Uterus (tissue), 2 donors: ENCODE measurements around the gene TAS2R20.

ENCODE experiments used
- POLR2A ChIP-seq, 2 donors: fragments of 450-650 bp; IDR thresholded peaks; one replicate each; pipeline ENCODE4 v1.6.1; 2016; ENCODE audit warnings: antibody characterized with exemption in 2 of 2, mild to moderate bottlenecking in 1 of 2, moderate library complexity in 1 of 2
- TF ChIP-seq, protein P1 (sequence below), 4 experiments: fragments of 200-600 bp in 2 of 4; fragments of 450-650 bp in 2 of 4; sonication (generic) in 2 of 4; IDR thresholded peaks; one replicate each; pipeline ENCODE4 v1.5.1; 2016 to 2019; ENCODE audit warnings: antibody characterized with exemption in 4 of 4, mild to moderate bottlenecking in 2 of 4, moderate library complexity in 1 of 4

GRCh38 chr12:11040162-11040561 lies 42.1 kb upstream of the TAS2R20 start:
- TF ChIP-seq, protein P1, sequence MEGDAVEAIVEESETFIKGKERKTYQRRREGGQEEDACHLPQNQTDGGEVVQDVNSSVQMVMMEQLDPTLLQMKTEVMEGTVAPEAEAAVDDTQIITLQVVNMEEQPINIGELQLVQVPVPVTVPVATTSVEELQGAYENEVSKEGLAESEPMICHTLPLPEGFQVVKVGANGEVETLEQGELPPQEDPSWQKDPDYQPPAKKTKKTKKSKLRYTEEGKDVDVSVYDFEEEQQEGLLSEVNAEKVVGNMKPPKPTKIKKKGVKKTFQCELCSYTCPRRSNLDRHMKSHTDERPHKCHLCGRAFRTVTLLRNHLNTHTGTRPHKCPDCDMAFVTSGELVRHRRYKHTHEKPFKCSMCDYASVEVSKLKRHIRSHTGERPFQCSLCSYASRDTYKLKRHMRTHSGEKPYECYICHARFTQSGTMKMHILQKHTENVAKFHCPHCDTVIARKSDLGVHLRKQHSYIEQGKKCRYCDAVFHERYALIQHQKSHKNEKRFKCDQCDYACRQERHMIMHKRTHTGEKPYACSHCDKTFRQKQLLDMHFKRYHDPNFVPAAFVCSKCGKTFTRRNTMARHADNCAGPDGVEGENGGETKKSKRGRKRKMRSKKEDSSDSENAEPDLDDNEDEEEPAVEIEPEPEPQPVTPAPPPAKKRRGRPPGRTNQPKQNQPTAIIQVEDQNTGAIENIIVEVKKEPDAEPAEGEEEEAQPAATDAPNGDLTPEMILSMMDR (IDR thresholded peaks at IDR 0.05) = no peak
- TF ChIP-seq POLR2A (IDR thresholded peaks at IDR 0.05) = no peak
